Measurements from ENCODE around the gene MED13L.

- TF ChIP-seq, protein P1, sequence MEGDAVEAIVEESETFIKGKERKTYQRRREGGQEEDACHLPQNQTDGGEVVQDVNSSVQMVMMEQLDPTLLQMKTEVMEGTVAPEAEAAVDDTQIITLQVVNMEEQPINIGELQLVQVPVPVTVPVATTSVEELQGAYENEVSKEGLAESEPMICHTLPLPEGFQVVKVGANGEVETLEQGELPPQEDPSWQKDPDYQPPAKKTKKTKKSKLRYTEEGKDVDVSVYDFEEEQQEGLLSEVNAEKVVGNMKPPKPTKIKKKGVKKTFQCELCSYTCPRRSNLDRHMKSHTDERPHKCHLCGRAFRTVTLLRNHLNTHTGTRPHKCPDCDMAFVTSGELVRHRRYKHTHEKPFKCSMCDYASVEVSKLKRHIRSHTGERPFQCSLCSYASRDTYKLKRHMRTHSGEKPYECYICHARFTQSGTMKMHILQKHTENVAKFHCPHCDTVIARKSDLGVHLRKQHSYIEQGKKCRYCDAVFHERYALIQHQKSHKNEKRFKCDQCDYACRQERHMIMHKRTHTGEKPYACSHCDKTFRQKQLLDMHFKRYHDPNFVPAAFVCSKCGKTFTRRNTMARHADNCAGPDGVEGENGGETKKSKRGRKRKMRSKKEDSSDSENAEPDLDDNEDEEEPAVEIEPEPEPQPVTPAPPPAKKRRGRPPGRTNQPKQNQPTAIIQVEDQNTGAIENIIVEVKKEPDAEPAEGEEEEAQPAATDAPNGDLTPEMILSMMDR (conservative IDR thresholded peaks at IDR 0.05 in 1 of 2, IDR thresholded peaks at IDR 0.05 in 1 of 2; ENCODE audit: extremely low read depth in 1 of 2, insufficient read depth in 1 of 2, low read depth in 1 of 2, low read length in 2 of 2): no peak
- TF ChIP-seq EZH2 (IDR thresholded peaks at IDR 0.05; ENCODE audit: borderline replicate concordance, low read length): no peak
Measured at GRCh38 chr12:116317139-116317538, 39.6 kb upstream of the MED13L start.
